WTC11 (cell line): Measurements from ENCODE around the gene FANCM. TPM values are rescaled to one million over a fixed set of nuclear protein-coding genes. Genes with fewer than 3 reads are reported as not detected.

Experiments
- ATAC-seq: fragments of 200-7000 bp; cut with Tn5 transposase; 2 replicates; pipeline ENCODE4 v1.10.0; 2021; ENCODE audit warnings: mild to moderate bottlenecking, moderate library complexity
- CTCF ChIA-PET: fragments of 300-600 bp; sonication (Branson Sonifier 250); formaldehyde crosslinking; loops from one replicate; lab custom pipeline; 2021; ENCODE audit warnings: antibody characterized with exemption; lab: Charles Lee
- POLR2A ChIA-PET: fragments of 350-600 bp; sonication (Branson Sonifier 250); formaldehyde crosslinking; loops from one replicate; lab custom pipeline; 2021; ENCODE audit warnings: antibody characterized with exemption; lab: Charles Lee
- DNase-seq: peaks from one replicate; pipeline ENCODE4 v3.0.0; 2021; ENCODE audit warnings: low spot score
- H3K27ac Mint-ChIP-seq: 2 replicates; pipeline ENCODE4 v1.8.0; 2021; ENCODE audit warnings: mixed read lengths
- H3K27me3 Mint-ChIP-seq: 2 replicates; pipeline ENCODE4 v1.8.0; 2021; ENCODE audit warnings: low read depth, mild to moderate bottlenecking, moderate library complexity, mixed read lengths
- H3K36me3 Mint-ChIP-seq: 2 replicates; pipeline ENCODE4 v1.8.0; 2021; ENCODE audit warnings: mixed read lengths
- H3K4me1 Mint-ChIP-seq: 2 replicates; pipeline ENCODE4 v1.8.0; 2022; ENCODE audit warnings: mixed read lengths
- H3K4me3 Mint-ChIP-seq: 2 replicates; pipeline ENCODE4 v1.8.0; 2021; ENCODE audit warnings: mild to moderate bottlenecking, moderate library complexity, mixed read lengths
- H3K9me3 Mint-ChIP-seq: 2 replicates; pipeline ENCODE4 v1.8.0; 2021; ENCODE audit warnings: mixed read lengths
- E2F1 ChIP-seq: sonication (generic); formaldehyde crosslinking; IDR thresholded peaks from 2 replicates; pipeline ENCODE4 v1.8.0; 2022; ENCODE audit warnings: mild to moderate bottlenecking, missing genetic modification reagents
- MXD4 ChIP-seq: fragments of 250-450 bp; sonication (Bioruptor Pico); IDR thresholded peaks from 2 replicates; pipeline ENCODE4 v1.8.0; 2021; ENCODE audit warnings: mild to moderate bottlenecking, moderate library complexity, borderline replicate concordance
- ZNF396 ChIP-seq: fragments of 250-450 bp; sonication (Bioruptor Pico); IDR thresholded peaks from 2 replicates; pipeline ENCODE4 v1.8.0; 2021; ENCODE audit warnings: mild to moderate bottlenecking, moderate library complexity, borderline replicate concordance
- total RNA-seq: library from RNA; stranded (reverse); gene quantifications from 3 replicates; pipeline ENCODE4 v1.2.3, GENCODE V29; 2021

FANCM gene
- total RNA-seq, 1 experiment from 2014 or later = 12.9 TPM

- TF ChIP-seq E2F1 (CRISPR knock-in tag) (no peak), MXD4 (CRISPR knock-in tag) (no peak), ZNF396 (CRISPR knock-in tag) (no peak)
- peaks cover 2% of the 10 kb centered on the region; the same call in 1 of the 2 replicates for H3K27me3 Mint-ChIP-seq
- DNase-seq = no peak
- peaks cover 24% of the 10 kb centered on the region for H3K4me1 Mint-ChIP-seq
- H3K4me3 Mint-ChIP-seq = peak overlapping the region; percentile 13; the same call in 1 of the 2 replicates
- CTCF ChIA-PET = no interaction called here
- H3K27ac Mint-ChIP-seq = no peak overlapping the region
- H3K9me3 Mint-ChIP-seq = no peaks in the 10 kb centered on the region
- H3K36me3 Mint-ChIP-seq = peaks cover 3% of the 10 kb centered on the region; the same call in 1 of the 2 replicates
- POLR2A ChIA-PET = interaction anchor here (0.6 to 0.7 kb wide), 3 partner anchors 15 to 102 kb away, joined by 3 to 4 read pairs (median 3); no protein-coding TSS in a partner anchor
- ATAC-seq = no peak
Observed at GRCh38 chr14:45249856-45250575, 114.3 kb downstream of the FANCM start.

Other genes starting within 250 kb of the FANCM start
- gene KLHL28, start 174.0 kb upstream of the FANCM start, total RNA-seq = 8.7 to 9.8 TPM (median 9.0 TPM) in 3 replicates
- gene TOGARAM1, start 173.7 kb upstream of the FANCM start, total RNA-seq = 6.4 to 6.9 TPM (median 6.6 TPM) in 3 replicates
- gene PRPF39, start 51.8 kb upstream of the FANCM start, total RNA-seq = 32.3 to 39.3 TPM (median 34.4 TPM) in 3 replicates
- gene FKBP3, start 1.4 kb upstream of the FANCM start, total RNA-seq = 118 TPM in 3 replicates
- 60.3 to 65.7 TPM (median 61.3 TPM) in 3 replicates for gene MIS18BP1, start 117.3 kb downstream of the FANCM start, total RNA-seq